ENCODE results near the gene MYCBP. TPM values are rescaled to one million over a fixed set of nuclear protein-coding genes. Genes with fewer than 3 reads are reported as not detected.

Gene MYCBP
- total RNA-seq, 1 experiment from 2014 or later = 33.1 TPM

- Histone ChIP-seq H3K23me2 (ENCODE audit: insufficient read length, low read depth, low read length, poor library complexity, severe bottlenecking) (no peaks in the 10 kb centered on the region), H2BK15ac (ENCODE audit: low read depth, low read length) (no peak overlapping the region), H2BK12ac (ENCODE audit: insufficient read length, low read depth, low read length) (no peak overlapping the region), H2AK5ac (ENCODE audit: insufficient read length, low read length) (no peak overlapping the region), H2AFZ (ENCODE audit: low read length) (no peak overlapping the region), H4K8ac (replicated peaks; ENCODE audit: insufficient read length, low read depth, low read length) (no peak overlapping the region), H3K56ac (ENCODE audit: insufficient read length, low read depth, low read length) (no peak overlapping the region), H3K4me1 (ENCODE audit: insufficient read depth, low read length) (peaks cover 2% of the 10 kb centered on the region; the same call in 1 of the 2 replicates), H3K27me3 (ENCODE audit: insufficient read depth, low read length) (no peaks in the 10 kb centered on the region), H3T11ph (ENCODE audit: low read length) (no peak overlapping the region), H2BK20ac (ENCODE audit: low read depth, low read length, poor library complexity, severe bottlenecking) (no peak overlapping the region), H3K18ac (ENCODE audit: insufficient read length, low read depth, low read length) (no peak overlapping the region), H2BK120ac (ENCODE audit: low read depth, low read length, poor library complexity, severe bottlenecking) (no peak overlapping the region), H3K9ac (ENCODE audit: extremely low read depth, insufficient read length, low read length) (no peak overlapping the region), H3K79me1 (ENCODE audit: insufficient read depth, low read depth, low read length, poor library complexity, severe bottlenecking) (no peaks in the 10 kb centered on the region), H4K20me1 (ENCODE audit: control insufficient read depth, insufficient read depth, insufficient read length) (no peaks in the 10 kb centered on the region), H4K5ac (ENCODE audit: insufficient read length, low read depth, low read length) (no peak overlapping the region), H3K27ac (ENCODE audit: insufficient read length, low read depth, low read length) (no peak overlapping the region), H3K4ac (ENCODE audit: low read depth, low read length) (no peak overlapping the region), H3K14ac (ENCODE audit: insufficient read depth, low read length) (no peak overlapping the region), H2BK5ac (ENCODE audit: insufficient read length, low read length) (no peak overlapping the region), H4K91ac (ENCODE audit: insufficient read length, low read depth, low read length) (no peak overlapping the region), H3K9me3 (ENCODE audit: control insufficient read depth, low read depth, low read length) (no peaks in the 10 kb centered on the region), H3K4me2 (ENCODE audit: insufficient read depth, insufficient read length, low read length) (no peak overlapping the region), H3K79me2 (ENCODE audit: insufficient read depth, low read length) (no peaks in the 10 kb centered on the region), H3K23ac (ENCODE audit: insufficient read length, low read depth, low read length) (no peak overlapping the region)
- no peak for TF ChIP-seq CTCF (conservative IDR thresholded peaks at IDR 0.05)
- Mint-ChIP-seq H3K9me3 (no peaks in the 10 kb centered on the region), H3K4me1 (peaks cover 6 to 7% of the 10 kb centered on the region in 2 experiments; a peak in 3 of 4 replicates), H3K27ac (no peak overlapping the region), H3K36me3 (ENCODE audit: insufficient read depth in 1 of 3, low read depth in 3 of 3) (no peaks in the 10 kb centered on the region), H3K27me3 (ENCODE audit: low read depth) (no peaks in the 10 kb centered on the region; the same call in 1 of the 2 replicates), H3K4me3 (no peak overlapping the region)
- DNase-seq = no peak
- no CpG with 5 or more reads among the region's 2 CpGs for WGBS (ENCODE audit: extremely low coverage, insufficient read length, low lambda C conversion rate)
Measured at GRCh38 chr1:38885092-38885491, 11.9 kb upstream of the MYCBP start.
